ENCODE data around the gene PER2.

The PER2 gene

GRCh38 chr2:238225911-238226697 is 62.3 kb downstream of the PER2 start:
- no peak for DNase-seq

- DNase-seq = no peak
Observed at GRCh38 chr2:238225121-238225520, 63.3 kb downstream of the PER2 start.

DNA sequence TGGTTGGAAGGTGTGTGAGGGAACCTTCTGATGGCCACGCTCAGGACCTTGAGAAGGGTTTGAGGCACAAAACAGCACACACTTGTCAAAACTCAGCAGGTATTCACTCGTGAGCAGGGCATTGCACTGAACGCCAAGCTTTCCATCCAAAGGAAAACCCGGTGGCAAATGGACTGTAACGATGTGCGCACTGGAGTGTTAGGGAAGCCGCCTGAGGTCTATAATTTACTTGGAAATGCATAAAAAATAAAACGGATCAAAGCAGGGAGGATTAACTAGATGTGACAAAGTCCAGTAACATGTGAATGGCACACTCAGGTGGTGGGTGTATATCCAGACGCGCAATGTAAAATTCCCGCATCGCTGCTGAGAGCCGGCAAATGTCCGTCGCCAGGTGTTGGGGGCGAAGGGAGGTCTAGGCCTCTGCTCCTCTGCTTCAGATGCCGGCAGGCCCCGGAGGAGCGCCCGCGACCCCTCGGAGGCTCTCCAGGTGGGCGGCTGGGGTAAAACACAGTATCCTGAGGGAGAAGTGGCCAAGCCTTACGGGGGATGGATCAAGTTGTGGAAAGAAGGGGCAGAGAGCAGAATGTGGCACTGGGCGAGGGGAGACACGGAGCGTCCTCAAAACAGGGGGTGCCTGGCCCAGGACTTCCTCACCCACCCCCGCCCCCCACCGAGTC is 63.9 kb downstream of the PER2 start:
- no peak for DNase-seq

- DNase-seq = no peak
Observed at GRCh38 chr2:238220892-238221521, 67.4 kb downstream of the PER2 start.

- DNase-seq = no peak
Observed at GRCh38 chr2:238220274-238220891, 68.0 kb downstream of the PER2 start.

DNA sequence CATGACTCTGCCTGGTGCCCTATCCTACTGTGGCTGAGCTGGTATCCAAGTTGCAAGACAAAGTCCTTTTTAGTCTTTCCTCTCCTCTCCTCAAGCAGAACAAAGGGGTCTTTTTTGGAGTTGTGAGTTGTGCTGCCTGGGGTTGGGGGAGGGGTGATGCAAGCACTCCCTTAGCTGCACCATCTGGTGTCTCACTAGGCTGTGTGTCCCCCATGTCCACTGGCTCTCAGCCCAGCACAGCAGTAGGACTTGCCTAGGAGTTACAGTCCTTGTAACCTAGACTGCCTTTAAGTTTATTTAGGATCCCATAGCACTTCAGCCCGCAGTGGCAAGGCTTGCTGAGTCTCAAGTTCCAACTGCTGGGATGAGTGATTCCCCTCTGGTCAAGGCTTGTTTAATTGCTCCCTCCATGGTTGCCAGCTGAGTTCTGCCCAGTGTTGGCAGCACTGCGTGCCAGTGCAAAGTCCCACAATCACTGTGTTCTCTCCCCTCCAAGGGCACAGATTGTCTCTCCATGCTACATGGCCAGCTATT is 71.7 kb downstream of the PER2 start:
- no peak for DNase-seq

GRCh38 chr2:238207006-238207405 is 81.4 kb downstream of the PER2 start:
- DNase-seq = no peak

DNA sequence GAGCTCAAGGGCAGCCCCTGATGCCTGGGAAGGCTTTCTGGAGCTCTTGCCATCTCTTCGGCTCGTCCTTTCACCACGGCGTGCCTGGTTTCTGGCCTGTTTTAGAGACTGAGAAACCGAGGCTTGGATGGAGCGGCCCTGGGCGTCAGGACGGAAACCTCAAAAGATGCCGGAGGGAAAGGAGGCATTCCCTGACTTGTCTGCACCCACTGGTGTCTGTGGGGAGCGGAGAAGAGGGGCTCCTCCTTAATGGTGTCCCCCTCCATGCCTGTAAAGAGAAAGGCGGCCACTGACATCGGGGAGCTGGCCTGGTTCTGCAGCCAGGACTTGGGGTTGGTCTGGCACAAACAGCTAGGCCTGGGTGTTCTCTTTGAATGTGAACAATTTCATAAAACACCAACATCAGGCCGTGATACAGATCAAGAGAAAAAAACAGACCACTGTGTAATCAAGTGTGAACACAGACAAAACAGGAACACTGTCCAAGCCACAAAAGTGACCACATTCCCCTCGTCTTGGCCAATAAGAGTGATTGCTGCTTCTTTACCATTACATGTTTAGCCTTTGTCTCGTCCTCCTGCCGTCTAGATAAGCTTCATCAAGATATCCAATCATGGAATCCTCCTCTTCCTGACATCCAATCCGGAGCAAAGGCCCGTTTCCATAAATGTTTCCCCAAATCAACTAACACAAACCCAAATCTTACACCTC is 84.3 kb downstream of the PER2 start:
- DNase-seq = no peak

GRCh38 chr2:238203094-238203972 is 85.1 kb downstream of the PER2 start, which contains the start of gene ILKAP:
Gene ILKAP, minus strand, starts transcription at chr2:238203695. Its CDS starts 142 bp downstream, at chr2:238203553.
- peak; percentile 89 for DNase-seq

GRCh38 chr2:238202326-238203093 is 85.9 kb downstream of the PER2 start:
- peak; percentile 13 for DNase-seq

Measured in activated naive CD4-positive, alpha-beta T cell treated with Interleukin-2 at 50 U/mL for 16 hours (primary cell).